Measurements from ENCODE around the gene GTF2H4.

DNA sequence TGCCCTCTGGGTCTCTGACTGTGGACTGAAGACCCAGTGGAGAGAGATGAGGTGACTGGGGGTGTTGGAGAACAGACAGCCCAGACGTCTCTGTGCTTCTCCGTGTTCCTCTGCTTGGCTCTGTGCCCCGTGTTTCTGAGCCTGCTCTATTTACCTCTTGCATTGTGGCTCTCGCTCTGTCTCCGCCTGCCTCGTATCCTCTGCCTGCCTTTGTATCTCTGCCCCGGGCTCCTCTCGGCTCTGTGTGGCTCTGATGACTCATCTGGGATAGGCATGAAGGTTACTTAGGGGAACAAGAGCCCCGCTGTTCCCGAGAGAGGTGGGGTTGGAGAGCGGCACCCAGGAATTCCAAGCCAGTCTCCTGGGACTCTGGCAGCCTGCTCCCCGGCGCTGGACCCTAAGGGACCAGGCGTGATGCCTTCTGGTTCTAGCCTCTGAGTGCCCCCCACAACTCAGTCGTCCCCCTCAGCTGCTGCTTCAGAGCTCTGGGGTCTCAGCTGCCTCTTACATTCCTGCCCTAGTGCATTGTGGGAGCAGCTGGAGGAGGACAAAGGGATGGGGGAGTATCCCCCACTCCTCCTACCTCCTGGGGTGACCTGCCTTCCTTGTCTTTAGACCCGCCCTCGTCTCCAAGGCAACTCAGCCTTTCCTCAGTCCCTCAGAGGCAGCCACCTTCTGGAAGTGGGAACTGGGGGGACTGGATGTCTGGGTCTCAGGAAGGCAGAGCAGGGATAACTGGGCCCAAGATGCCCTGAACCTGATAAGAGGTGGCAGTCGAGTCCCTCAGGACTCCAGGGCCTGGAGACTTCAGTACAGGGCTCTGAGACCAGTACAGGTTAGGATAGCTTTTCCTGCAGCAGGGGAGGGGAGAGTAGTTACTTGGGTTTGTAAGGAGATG is 21.8 kb upstream of the GTF2H4 start:
- TF ChIP-seq ZNF274 (IDR thresholded peaks at IDR 0.05; ENCODE audit: low read depth, low read length) = no peak
- TF ChIP-seq YY1 (IDR thresholded peaks at IDR 0.05; ENCODE audit: insufficient read depth, insufficient read length) = no peak
- TF ChIP-seq SUZ12 (IDR thresholded peaks at IDR 0.05; ENCODE audit: extremely low read depth, insufficient read depth, insufficient read length) = no peak
